ENCODE results near the gene CD74. TPM values are rescaled to one million over a fixed set of nuclear protein-coding genes. Genes with fewer than 3 reads are reported as not detected.

The CD74 gene
- total and polyA plus RNA-seq, 10 donors, result 3,224 to 5,563 (median 4,727) TPM

GRCh38 chr5:150413176-150413901 is 629 bp upstream of the CD74 start:
- peaks cover 12 to 97% (median 64%) of the 10 kb centered on the region in 6 donors for H3K4me1 ChIP-seq
- H3K27me3 ChIP-seq (replicated peaks in 1 of 7), result no peaks in the 10 kb centered on the region
- H3K27ac ChIP-seq, result peak overlapping the region; percentile 93 to 99 (median 98)
- no peaks in the 10 kb centered on the region for H3K9me3 ChIP-seq
- DNase-seq, result no peak
- WGBS, 5 donors, result 39 to 44% (median 43%) methylated on average over 12 of the region's 12 CpGs
- peak overlapping the region in 6 of 8 donors; percentile 60 to 87 (median 74) for H3K4me3 ChIP-seq
- peaks cover 0 to 20% (median 8%) of the 10 kb centered on the region in 6 donors for H3K36me3 ChIP-seq
- TF ChIP-seq POLR2A (IDR thresholded peaks at IDR 0.05) (peak in 1 of 3 donors; percentile 85), CTCF (IDR thresholded peaks at IDR 0.05 in 8 of 11, conservative IDR thresholded peaks at IDR 0.05 in 3 of 11) (no peak)
- intact Hi-C loops (cut with DNase I; ENCODE audit: low total_unique reads), result no loop called here

DNA sequence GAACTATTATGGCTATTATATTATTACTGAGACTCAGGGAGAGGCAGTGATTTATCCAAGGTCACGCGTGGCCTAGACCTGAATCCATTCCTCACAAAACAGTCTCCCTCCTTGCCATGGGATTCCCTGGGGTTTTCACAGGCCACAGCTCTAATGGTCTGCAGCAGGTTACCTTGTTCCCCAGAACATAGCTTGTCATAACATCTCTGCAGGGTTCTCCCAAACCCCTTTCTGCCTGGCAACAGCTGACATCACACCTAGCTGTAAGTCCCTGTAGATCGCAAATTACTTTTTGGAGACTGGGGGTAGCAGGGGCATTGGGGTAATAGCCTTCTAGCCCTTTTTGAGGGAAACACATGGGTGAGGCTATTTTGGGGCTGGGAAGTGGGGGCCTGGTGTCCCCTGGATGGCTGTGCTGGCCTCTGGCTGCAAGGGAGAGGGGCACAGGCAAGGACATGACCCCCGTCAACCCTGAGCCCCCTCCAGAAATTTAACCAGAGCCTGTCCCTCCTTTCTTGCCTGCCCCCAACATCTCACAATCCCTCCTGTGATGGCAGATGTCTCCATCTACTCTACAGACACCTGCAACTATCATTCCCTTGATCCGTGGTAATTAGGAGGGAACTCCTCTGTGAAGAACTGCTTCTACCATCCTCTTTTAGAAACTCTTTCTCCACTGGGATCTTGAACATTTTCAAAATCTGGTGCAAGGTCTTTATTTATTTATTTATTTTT is 1.3 kb downstream of the CD74 start:
- Histone ChIP-seq H3K36me3 (peaks cover 0 to 40% (median 26%) of the 10 kb centered on the region in 6 donors), H3K4me1 (peaks cover 26 to 97% (median 81%) of the 10 kb centered on the region in 6 donors), H3K4me3 (peak overlapping the region; percentile 60 to 87 (median 78)), H3K27me3 (replicated peaks in 1 of 7) (no peaks in the 10 kb centered on the region), H3K27ac (peak overlapping the region; percentile 93 to 99 (median 98)), H3K9me3 (no peaks in the 10 kb centered on the region)
- 14 to 36% (median 23%) methylated on average over 5 of the region's 5 CpGs for WGBS, 5 donors
- TF ChIP-seq CTCF (IDR thresholded peaks at IDR 0.05 in 8 of 11, conservative IDR thresholded peaks at IDR 0.05 in 3 of 11) (peak in 1 of 11 experiments; percentile 8), POLR2AphosphoS5 (IDR thresholded peaks at IDR 0.05) (peak; percentile 38 to 82 (median 59)), POLR2A (IDR thresholded peaks at IDR 0.05) (peak in 1 of 3 donors; percentile 31)
- peak; percentile 90 for DNase-seq
- intact Hi-C loops (cut with DNase I; ENCODE audit: low total_unique reads), result no loop called here

DNA sequence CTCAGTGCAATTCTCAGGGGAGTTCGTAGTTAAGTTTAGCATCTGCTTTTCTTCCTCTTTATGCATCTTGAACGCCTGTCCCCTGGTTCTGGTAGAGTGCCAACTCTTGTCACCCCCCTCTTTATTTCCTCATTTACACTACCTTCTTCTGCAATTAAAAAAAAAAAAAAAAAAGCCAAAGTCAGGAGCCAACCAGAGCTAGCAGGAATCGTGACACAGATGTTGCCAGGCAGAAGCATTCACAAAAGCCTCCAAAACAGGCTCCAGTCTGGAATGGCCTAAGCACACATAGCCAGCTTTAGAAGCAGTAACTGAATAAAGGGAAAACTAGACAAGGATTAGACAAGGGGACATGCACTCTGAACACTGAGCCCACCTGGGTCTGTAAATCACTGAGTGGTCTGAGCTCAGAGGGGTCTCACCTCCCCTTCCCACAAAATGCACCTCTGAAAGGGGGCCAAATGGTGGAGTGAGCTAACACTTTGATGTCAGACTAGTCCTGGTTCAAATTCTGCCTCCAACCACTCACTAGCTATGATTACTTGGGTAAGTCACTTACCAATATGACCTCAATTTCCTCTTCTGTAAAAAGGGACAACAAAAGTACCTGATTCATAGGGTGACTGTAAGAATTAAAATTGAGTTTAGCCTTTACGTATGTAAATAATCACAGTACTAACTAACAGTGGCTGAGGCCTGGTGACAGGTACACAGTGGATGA is 2.0 kb downstream of the CD74 start:
- Histone ChIP-seq H3K27ac (peak overlapping the region; percentile 93 to 99 (median 98)), H3K4me3 (peak overlapping the region; percentile 60 to 87 (median 78)), H3K27me3 (replicated peaks in 1 of 7) (no peaks in the 10 kb centered on the region), H3K4me1 (peaks cover 26 to 97% (median 86%) of the 10 kb centered on the region in 6 donors), H3K9me3 (no peaks in the 10 kb centered on the region), H3K36me3 (peaks cover 0 to 47% (median 34%) of the 10 kb centered on the region in 6 donors)
- TF ChIP-seq CTCF (IDR thresholded peaks at IDR 0.05 in 8 of 11, conservative IDR thresholded peaks at IDR 0.05 in 3 of 11), result no peak
- TF ChIP-seq POLR2AphosphoS5 (IDR thresholded peaks at IDR 0.05), result peak in 1 of 3 donors; percentile 85
- peak in 2 of 3 donors; percentile 39 to 75 for TF ChIP-seq POLR2A (IDR thresholded peaks at IDR 0.05)
- peak; percentile 75 for DNase-seq
- intact Hi-C loops (cut with DNase I; ENCODE audit: low total_unique reads), result no loop called here
- 2 to 9% (median 6%) methylated on average over 4 of the region's 4 CpGs for WGBS, 5 donors
